Memory B cell (primary cell): ENCODE results near the gene SGK1.
"Not testable (repeated sequence)": the region's sequence is repeated elsewhere in the genome, so short reads cannot be mapped to it uniquely, and the experiment has no call there.

Experiments used
- ATAC-seq: fragments of 150-1000 bp; cut with Tn5 transposase; 2 replicates; pipeline ENCODE4 v1.10.0; 2021; ENCODE audit warnings: low read depth, mild to moderate bottlenecking, moderate library complexity
- DNase-seq, 2 donors: peaks; one replicate each; pipeline ENCODE4 v3.0.0; 2022; ENCODE audit warnings: low spot score in 2 of 2
- H3K27ac Mint-ChIP-seq: one replicate; pipeline ENCODE4 v1.8.0; 2022; ENCODE audit warnings: mild to moderate bottlenecking, moderate library complexity, mixed read lengths
- H3K27me3 Mint-ChIP-seq: one replicate; pipeline ENCODE4 v1.8.0; 2022; ENCODE audit warnings: mixed read lengths
- H3K36me3 Mint-ChIP-seq: one replicate; pipeline ENCODE4 v1.8.0; 2022; ENCODE audit warnings: mild to moderate bottlenecking, mixed read lengths
- H3K4me1 Mint-ChIP-seq: one replicate; pipeline ENCODE4 v1.8.0; 2022; ENCODE audit warnings: mixed read lengths
- H3K4me3 Mint-ChIP-seq: one replicate; pipeline ENCODE4 v1.8.0; 2022; ENCODE audit warnings: mild to moderate bottlenecking, moderate library complexity, mixed read lengths
- H3K9me3 Mint-ChIP-seq: one replicate; pipeline ENCODE4 v1.8.0; 2022; ENCODE audit warnings: mixed read lengths

Gene SGK1

DNA sequence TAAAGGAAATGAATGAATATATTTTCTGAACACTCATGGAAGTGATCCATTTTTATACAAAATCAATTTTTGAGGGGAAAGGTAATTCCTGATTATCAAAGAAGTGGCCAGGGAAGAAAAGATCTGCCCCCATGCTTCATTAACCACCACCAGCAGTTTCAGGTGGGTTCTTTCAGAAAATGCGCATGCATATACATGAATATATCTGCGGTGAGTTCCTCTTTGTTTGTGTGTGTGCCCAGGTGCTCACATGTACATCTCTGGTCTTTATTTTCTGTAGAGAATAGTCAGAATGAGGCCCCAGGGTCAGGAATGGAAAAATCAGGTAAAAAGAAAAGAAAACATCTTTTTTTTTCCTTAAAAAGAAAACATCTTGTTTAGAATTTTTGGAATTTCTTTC lies 88.4 kb downstream of the SGK1 start:
- Mint-ChIP-seq H3K36me3 (no peaks in the 10 kb centered on the region), H3K9me3 (no peaks in the 10 kb centered on the region), H3K4me3 (no peak overlapping the region), H3K27me3 (no peaks in the 10 kb centered on the region), H3K4me1 (peaks cover 13% of the 10 kb centered on the region), H3K27ac (peak overlapping the region; percentile 72)
- DNase-seq (no peak), ATAC-seq (peak; percentile 72)

DNA sequence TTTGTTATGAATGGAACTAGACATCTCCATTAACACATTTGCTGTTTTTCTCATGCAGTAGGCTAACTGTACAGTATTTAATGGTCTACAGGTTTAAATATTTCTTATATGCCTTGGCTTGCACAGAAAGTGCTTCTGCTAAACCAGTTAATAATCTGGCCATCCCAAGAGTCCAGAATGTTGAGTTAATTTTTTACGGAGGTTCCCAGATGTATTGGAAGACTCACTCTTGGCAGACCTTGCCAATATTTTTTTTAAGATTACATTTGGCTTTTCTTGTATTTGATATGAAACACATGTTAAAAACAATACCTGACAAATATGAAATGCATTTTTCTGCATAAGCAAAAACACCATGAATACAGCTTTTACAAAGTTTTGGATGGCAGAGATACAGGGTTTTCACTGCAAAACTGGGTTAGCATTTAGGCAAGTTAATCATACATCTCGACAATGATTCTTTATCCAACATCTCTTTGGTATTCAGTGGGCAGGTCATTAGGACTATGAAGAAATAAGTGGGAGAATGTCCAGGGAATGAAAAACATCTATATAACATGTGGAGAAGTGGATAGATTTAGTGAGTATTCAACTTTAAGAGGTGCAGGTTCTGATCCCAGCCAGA lies 94.0 kb downstream of the SGK1 start:
- Mint-ChIP-seq H3K4me3 (no peak overlapping the region), H3K4me1 (no peaks in the 10 kb centered on the region), H3K27me3 (no peaks in the 10 kb centered on the region), H3K9me3 (no peaks in the 10 kb centered on the region), H3K27ac (no peak overlapping the region), H3K36me3 (no peaks in the 10 kb centered on the region)
- DNase-seq (no peak), ATAC-seq (no peak)

DNA sequence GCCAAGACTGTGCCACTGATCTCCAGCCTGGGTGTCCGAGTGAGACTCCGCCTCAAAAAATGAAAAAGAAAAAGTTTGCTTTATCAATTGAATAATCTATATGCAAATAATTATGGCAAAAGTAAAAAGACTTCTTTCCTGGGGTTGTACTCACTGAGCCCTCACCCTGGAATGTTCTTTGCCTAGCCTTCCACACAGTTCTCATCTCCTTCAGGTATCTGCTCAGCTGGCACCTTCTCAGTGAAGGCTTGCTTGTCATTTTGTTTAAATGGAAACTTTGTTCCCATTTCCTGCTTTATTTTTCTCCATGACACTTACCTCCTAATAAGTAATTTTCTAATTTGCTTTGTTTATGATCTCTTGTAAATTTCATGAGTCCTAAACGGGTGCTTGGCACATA lies 96.7 kb downstream of the SGK1 start:
- Mint-ChIP-seq H3K27ac (no peak overlapping the region), H3K9me3 (peaks cover 2% of the 10 kb centered on the region), H3K4me1 (peaks cover 16% of the 10 kb centered on the region), H3K27me3 (no peaks in the 10 kb centered on the region), H3K36me3 (peaks cover 3% of the 10 kb centered on the region), H3K4me3 (no peak overlapping the region)
- ATAC-seq (no peak), DNase-seq (no peak)

DNA sequence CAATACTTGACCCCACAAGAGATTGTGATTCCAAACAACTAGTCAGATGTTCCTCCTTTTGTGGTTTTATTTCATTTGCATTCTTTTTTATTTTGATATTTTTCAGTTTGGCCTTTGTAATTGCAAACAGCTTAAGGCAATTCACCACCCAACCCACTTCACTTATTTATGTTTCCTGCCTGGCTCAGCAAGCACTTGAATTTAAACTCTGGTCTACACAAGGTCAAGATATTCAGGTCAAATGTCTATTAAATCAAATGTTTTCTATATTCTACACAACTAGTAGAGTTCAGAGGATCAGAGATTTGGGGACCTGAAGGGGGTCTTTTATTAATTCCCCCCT lies 100.1 kb downstream of the SGK1 start:
- Mint-ChIP-seq H3K36me3 (peaks cover 3% of the 10 kb centered on the region), H3K27ac (peak overlapping the region; percentile 28), H3K27me3 (no peaks in the 10 kb centered on the region)

DNA sequence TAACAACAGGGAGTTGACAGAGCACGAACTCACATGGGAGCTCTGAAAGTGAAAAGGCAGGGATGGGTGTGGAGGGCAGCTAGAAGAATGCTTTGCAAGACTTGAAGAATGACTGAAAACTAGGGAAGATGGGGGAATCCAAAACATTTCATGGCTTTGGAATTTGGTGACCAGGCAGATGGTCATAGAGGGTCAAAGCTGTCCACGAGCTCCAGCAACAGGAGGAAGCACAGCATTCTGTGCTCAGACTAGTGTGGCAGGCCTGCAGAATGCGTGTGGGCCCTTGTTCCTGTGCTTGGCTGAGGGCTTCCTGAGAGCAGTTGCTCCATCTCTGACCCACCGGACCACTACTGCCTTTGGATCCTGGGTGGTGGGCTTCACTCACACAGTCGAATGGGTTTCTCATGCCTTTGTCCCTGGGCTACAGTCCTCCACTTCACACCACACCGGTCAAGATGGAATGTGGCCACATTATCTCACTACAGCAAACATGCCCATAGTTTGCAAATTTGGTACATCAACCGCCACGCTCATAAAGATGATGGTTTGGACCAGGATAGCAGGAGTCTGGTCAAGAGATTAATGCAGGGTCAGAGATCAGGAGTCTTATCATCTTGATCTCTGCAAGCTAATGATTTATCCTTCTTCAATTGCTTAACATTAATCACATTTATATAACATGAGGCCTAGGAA lies 100.7 kb downstream of the SGK1 start:
- H3K4me3 Mint-ChIP-seq = no peak overlapping the region
- H3K27ac Mint-ChIP-seq = peak overlapping the region; percentile 80
- no peaks in the 10 kb centered on the region for H3K27me3 Mint-ChIP-seq
- peaks cover 2% of the 10 kb centered on the region for H3K9me3 Mint-ChIP-seq
- peaks cover 18% of the 10 kb centered on the region for H3K4me1 Mint-ChIP-seq
- H3K36me3 Mint-ChIP-seq = peaks cover 3% of the 10 kb centered on the region
- ATAC-seq (no peak), DNase-seq (no peak)

More for the DNA sequence above, 100.1 kb downstream of the SGK1 start:
- ATAC-seq (no peak), DNase-seq (no peak)
- H3K4me1 Mint-ChIP-seq = peaks cover 18% of the 10 kb centered on the region
- H3K4me3 Mint-ChIP-seq = no peak overlapping the region
- H3K9me3 Mint-ChIP-seq = peaks cover 2% of the 10 kb centered on the region

DNA sequence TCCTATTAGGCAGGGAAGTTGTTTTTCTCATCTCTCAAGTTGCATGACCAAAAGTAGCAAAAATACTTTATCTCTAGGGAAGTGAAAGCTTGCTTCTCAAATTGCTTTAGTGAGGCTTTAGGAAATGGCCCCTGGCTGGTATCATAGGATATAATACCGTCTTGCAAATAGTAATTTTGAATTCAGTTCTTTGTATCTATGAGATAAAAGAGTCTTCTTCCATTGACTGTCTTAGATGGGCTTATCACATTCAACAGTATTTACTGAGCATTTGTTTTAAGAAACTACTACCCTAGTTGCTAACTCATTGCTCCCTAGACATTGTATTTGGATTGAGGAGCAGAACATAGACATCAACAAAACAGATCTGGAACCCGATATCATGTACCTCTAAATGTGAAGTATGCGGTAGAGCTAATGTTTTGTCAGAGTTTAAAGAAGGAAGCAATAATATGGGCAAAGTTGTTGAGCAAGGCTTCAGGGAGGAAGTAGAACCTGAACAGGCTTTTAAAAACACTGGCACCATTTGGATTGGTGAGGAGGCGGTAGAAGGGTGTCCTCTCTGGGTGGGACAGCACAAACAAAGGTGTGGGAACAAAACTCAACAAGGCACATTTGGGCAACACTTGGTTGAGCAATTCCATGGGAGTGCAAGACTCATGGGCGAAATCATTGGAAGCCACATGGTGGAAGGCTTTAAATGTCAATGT lies 101.5 kb downstream of the SGK1 start:
- H3K4me1 Mint-ChIP-seq = peaks cover 19% of the 10 kb centered on the region

DNA sequence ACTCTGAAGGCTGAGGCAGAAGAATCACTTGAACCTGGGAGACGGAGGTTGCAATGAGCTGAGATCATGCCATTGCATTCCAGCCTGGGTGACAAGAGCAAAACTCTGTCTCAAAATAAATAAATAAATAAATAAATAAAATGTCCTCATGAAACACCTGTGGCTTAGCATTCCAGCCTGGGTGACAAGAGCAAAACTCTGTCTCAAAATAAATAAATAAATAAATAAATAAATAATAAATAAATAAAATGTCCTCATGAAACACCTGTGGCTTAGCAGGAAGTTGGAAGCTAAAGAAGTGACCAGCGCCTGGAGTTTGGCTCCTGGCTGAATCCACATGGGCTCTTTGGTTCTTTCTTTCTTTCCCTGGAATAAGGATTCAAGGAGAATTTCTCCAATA lies 104.5 kb downstream of the SGK1 start:
- peaks cover 24% of the 10 kb centered on the region for H3K4me1 Mint-ChIP-seq
- DNase-seq, H3K27ac Mint-ChIP-seq, H3K9me3 Mint-ChIP-seq, H3K27me3 Mint-ChIP-seq, H3K36me3 Mint-ChIP-seq, ATAC-seq, H3K4me3 Mint-ChIP-seq: not testable (repeated sequence)

More for the DNA sequence above, 101.5 kb downstream of the SGK1 start:
- no peaks in the 10 kb centered on the region for H3K27me3 Mint-ChIP-seq
- peak; percentile 93 for ATAC-seq
- peaks cover 3% of the 10 kb centered on the region for H3K36me3 Mint-ChIP-seq
- peak in 1 of 2 donors; percentile 18 for DNase-seq
- peak overlapping the region; percentile 80 for H3K27ac Mint-ChIP-seq
- peaks cover 2% of the 10 kb centered on the region for H3K9me3 Mint-ChIP-seq
- peak overlapping the region; percentile 7 for H3K4me3 Mint-ChIP-seq

DNA sequence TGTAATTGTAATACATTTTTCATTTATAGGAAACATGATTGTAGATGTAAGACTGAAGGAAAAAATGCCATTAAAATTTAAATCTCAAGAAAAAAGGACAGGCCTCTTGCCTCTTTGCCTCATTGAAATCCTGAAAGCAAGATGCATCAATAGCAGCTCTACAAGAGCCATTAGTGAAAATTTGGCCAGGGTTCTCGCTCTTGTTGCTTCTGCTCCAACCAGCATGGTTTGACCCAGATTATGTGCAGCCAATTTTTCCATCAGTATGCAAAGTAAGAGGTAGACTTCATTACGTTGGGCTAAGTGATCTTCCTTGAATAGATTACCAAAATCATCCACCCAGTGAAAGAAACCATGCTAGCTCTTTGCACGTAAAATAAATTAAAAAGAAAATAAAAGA lies 106.6 kb downstream of the SGK1 start:
- Mint-ChIP-seq H3K9me3 (no peaks in the 10 kb centered on the region), H3K4me1 (peaks cover 8% of the 10 kb centered on the region), H3K27ac (no peak overlapping the region), H3K27me3 (no peaks in the 10 kb centered on the region), H3K36me3 (no peaks in the 10 kb centered on the region), H3K4me3 (no peak overlapping the region)
- no peak for ATAC-seq
- no peak for DNase-seq

DNA sequence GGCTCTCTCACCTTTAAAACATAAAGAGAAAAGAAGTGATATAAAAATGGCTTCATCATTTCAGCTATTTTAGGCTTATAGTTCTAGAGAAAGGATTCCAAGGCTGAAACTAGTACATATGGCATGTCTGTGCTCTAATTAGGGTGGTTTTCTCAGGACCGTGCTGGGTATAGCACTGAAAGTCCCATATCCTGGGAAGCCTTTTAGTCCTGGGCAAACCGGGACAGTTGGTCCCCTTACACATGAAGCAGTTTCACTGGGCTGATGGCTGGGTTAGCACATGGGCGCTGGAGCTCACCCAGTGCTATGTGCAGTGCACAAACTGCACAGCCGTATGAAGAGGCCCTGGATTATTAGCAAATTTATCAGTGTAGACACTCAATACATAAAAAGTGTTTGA lies 110.5 kb downstream of the SGK1 start:
- Mint-ChIP-seq H3K9me3 (peaks cover 5% of the 10 kb centered on the region), H3K4me3 (no peak overlapping the region), H3K27ac (no peak overlapping the region), H3K36me3 (peaks cover 6% of the 10 kb centered on the region), H3K27me3 (no peaks in the 10 kb centered on the region), H3K4me1 (peaks cover 5% of the 10 kb centered on the region)
- ATAC-seq (no peak), DNase-seq (no peak)

DNA sequence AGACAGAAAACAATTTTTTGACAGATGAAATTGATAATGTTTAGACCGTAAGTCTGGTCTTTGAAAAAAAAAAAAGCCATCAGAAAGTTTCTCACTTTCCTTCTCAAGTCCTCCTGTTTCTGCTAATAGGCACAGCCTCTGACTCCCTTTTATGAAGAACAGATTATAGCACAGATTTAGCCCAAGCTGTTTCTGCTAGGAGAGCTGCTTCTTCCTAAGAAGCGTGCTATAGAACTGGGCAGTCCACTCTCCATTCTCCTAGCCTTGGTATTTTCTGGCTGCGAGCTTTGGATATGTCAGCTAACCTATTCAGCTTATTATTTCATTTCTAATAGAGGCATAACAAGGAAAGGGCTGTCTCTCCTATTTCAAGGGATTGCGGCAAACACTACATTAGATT lies 112.5 kb downstream of the SGK1 start:
- H3K36me3 Mint-ChIP-seq = peaks cover 6% of the 10 kb centered on the region
- no peaks in the 10 kb centered on the region for H3K27me3 Mint-ChIP-seq
- H3K9me3 Mint-ChIP-seq = peaks cover 5% of the 10 kb centered on the region
- no peak for DNase-seq
- no peak for ATAC-seq
- no peak overlapping the region for H3K4me3 Mint-ChIP-seq
- H3K4me1 Mint-ChIP-seq = peaks cover 2% of the 10 kb centered on the region
- H3K27ac Mint-ChIP-seq = no peak overlapping the region

DNA sequence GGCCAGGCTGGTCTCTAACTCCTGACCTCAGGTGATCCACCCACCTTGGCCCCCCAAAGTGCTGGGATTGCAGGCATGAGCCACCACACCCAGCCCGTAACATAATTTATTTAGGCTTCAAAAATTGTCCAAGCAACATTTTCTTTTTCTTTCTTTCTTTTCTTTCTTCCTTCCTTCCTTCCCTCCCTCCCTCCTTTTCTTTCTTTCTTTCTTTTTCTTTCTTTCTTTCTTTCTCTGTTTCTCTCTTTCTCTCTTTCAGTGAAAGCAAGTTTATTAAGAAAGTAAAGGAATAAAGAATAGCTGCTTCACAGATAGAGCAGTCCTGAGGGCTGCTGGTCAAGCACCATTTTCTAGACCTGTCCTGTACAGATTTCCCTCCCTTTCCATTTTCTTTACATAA lies 113.2 kb downstream of the SGK1 start:
- not testable (repeated sequence) for H3K4me1 Mint-ChIP-seq, H3K27ac Mint-ChIP-seq, H3K9me3 Mint-ChIP-seq, H3K36me3 Mint-ChIP-seq, H3K27me3 Mint-ChIP-seq, H3K4me3 Mint-ChIP-seq, ATAC-seq, DNase-seq

DNA sequence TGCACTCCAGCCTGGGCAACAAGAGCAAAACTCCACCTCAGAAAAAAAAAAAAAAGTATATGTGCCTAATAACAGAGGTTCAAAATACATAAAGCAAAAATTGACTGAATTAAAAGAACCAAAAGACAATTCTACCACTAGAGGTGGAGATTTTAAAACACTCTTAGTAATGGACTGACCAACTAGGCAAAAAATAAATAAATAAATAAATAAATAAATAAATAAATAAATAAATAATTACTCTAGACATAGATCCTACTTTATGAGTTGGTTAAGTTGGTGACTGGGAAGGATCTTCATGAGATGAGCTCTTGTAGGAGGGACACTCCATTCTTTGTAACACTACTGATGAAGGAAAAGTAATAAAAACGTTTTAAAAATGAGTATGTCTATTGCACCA lies 113.9 kb downstream of the SGK1 start:
- ATAC-seq (no peak), DNase-seq (no peak)
- Mint-ChIP-seq H3K9me3 (peaks cover 5% of the 10 kb centered on the region), H3K27me3 (no peaks in the 10 kb centered on the region), H3K27ac (no peak overlapping the region), H3K4me3 (no peak overlapping the region), H3K36me3 (peaks cover 6% of the 10 kb centered on the region), H3K4me1 (peaks cover under 1% of the 10 kb centered on the region)

DNA sequence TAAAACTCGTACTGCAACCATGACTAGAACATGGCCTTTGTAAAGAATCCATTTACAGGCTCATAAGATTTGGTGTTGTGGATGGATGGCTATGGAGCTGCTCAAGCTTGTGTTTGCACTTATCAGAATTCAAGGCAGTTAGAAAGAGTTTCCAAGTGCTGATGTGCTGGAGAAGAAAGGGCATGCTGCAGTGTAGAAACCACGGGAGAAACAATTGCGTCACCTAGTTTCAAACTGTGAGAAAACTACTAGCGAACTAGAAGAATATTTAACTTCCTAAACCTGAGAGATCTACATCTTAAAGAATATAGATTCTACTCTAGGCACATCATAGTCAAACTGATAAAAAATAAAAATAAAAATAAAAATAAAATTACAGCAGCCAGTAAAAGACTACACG lies 116.2 kb downstream of the SGK1 start:
- peaks cover 6% of the 10 kb centered on the region for H3K36me3 Mint-ChIP-seq
- H3K27me3 Mint-ChIP-seq = no peaks in the 10 kb centered on the region
- DNase-seq (no peak), ATAC-seq (no peak)
- H3K27ac Mint-ChIP-seq = no peak overlapping the region
- peaks cover 3% of the 10 kb centered on the region for H3K4me1 Mint-ChIP-seq
- peaks cover 5% of the 10 kb centered on the region for H3K9me3 Mint-ChIP-seq
- H3K4me3 Mint-ChIP-seq = no peak overlapping the region

DNA sequence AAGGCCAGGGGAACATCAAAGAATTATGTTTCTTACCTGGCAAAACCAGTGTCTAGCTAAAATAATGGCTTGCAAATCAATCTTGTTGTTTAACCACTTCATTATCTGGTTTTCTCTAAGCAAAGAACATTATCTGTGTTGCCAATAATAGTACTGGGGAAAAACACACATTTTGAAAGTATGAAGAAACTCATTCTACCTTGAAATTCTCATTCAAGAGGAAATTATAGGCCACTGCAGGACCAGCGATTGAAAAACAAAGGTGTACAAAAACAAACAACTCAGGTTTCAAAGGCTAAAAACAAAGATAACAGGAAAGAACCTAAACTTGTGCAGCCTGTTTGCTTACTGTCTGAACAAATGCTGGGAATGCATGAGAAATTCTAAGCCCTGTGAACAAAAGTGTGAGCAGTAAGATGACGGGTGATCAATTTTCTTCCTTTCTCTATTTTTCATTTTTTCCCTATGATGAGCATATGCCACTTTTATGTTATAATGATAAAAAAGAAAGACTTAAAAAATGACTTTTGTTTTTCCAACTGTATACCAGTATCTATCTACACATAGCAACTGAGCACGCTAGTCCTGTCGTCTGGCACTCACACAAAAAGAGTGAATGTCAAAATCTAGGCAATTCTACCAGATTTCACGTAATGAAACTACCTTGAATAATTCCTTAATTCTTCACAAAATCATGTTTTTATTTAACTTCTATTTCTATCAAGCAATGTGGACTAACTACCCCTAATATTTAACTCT lies 117.9 kb downstream of the SGK1 start:
- DNase-seq (no peak), ATAC-seq (peak; percentile 19)
- no peaks in the 10 kb centered on the region for H3K27me3 Mint-ChIP-seq
- peaks cover 5% of the 10 kb centered on the region for H3K9me3 Mint-ChIP-seq
- peaks cover 6% of the 10 kb centered on the region for H3K36me3 Mint-ChIP-seq
- peaks cover 3% of the 10 kb centered on the region for H3K4me1 Mint-ChIP-seq
- H3K27ac Mint-ChIP-seq = no peak overlapping the region
- H3K4me3 Mint-ChIP-seq = no peak overlapping the region
